ENCODE data around the gene TRIM39. TPM values are rescaled to one million over a fixed set of nuclear protein-coding genes. Genes with fewer than 3 reads are reported as not detected.

Gene TRIM39
- 6.3 and 8.8 TPM in 2 replicates for total RNA-seq

GRCh38 chr6:30326526-30327231 lies at the start of gene TRIM39:
TRIM39 (plus strand) TSS chr6:30326927; CDS start chr6:30329318, 2,391 bp downstream.

GRCh38 chr6:30344868-30345671 lies 18.3 kb downstream of the TRIM39 start, which contains the start of gene RPP21:
RPP21 (plus strand) TSS chr6:30345156; CDS start chr6:30345172, 16 bp downstream.

Other genes with a start within 250 kb of the TRIM39 start
- not detected in 2 replicates for gene TRIM31, start 213.8 kb upstream of the TRIM39 start, total RNA-seq
- gene TRIM40, start 190.8 kb upstream of the TRIM39 start, total RNA-seq: not detected in 2 replicates
- not detected in 2 replicates for gene TRIM10, start 165.7 kb upstream of the TRIM39 start, total RNA-seq
- gene TRIM15, start 163.4 kb upstream of the TRIM39 start, total RNA-seq: not detected in 2 replicates
- gene TRIM26, start 113.5 kb upstream of the TRIM39 start, total RNA-seq: 19.8 and 32.6 TPM in 2 replicates
- gene RPP21, start 18.2 kb downstream of the TRIM39 start, total RNA-seq: 15.1 and 18.3 TPM in 2 replicates
- gene HLA-E, start 162.6 kb downstream of the TRIM39 start, total RNA-seq: 600 and 658 TPM in 2 replicates
- 32.9 and 48.9 TPM in 2 replicates for gene GNL1, start 229.6 kb downstream of the TRIM39 start, total RNA-seq
- gene PRR3, start 230.4 kb downstream of the TRIM39 start, total RNA-seq: 1.3 and 3.2 TPM in 2 replicates
- gene ABCF1, start 244.5 kb downstream of the TRIM39 start, total RNA-seq: 29.3 and 71.2 TPM in 2 replicates

All from bladder microvascular endothelial cell (primary cell).